Adrenal gland (tissue), 5 donors: ENCODE measurements around the gene STIM1.

ENCODE experiments used
- CTCF ChIP-seq, 6 experiments: fragments of 450-650 bp in 4 of 6; fragments of 200-600 bp in 2 of 6; sonication (generic) in 1 of 6; IDR thresholded peaks; 1 replicate in 5 of 6; 2 replicates in 1 of 6; pipeline versions ENCODE4 v1.5.1 to v1.8.0; 2016 to 2021; ENCODE audit warnings: antibody characterized with exemption in 6 of 6, mild to moderate bottlenecking in 2 of 6, moderate library complexity in 1 of 6
- POLR2A ChIP-seq, 2 donors: fragments of 450-650 bp; IDR thresholded peaks; one replicate each; pipeline ENCODE4 v1.6.1; 2017; ENCODE audit warnings: antibody characterized with exemption in 2 of 2, mild to moderate bottlenecking in 2 of 2, moderate library complexity in 1 of 2
- donor health status: DM: no; HTN: no; CAD: no.

GRCh38 chr11:3840870-3841425, 14.5 kb upstream of the STIM1 start, which contains the start of gene RHOG:
- no peak for TF ChIP-seq CTCF (IDR thresholded peaks at IDR 0.05)
- no peak for TF ChIP-seq POLR2A (IDR thresholded peaks at IDR 0.05)
